Neuronal stem cell (in vitro differentiated cells): Measurements from ENCODE around the gene CST4.
A peak's percentile ranks its signal among the peaks of the same experiment; 100 is the strongest.
"Not testable (repeated sequence)": the region's sequence is repeated elsewhere in the genome, so short reads cannot be mapped to it uniquely, and the experiment has no call there.

Source experiments
- DNase-seq: peaks from one replicate; pipeline ENCODE4 v3.0.0-alpha.2; 2013; ENCODE audit warnings: low spot score
- H2AFZ ChIP-seq: one replicate; pipeline ENCODE4 v1.6.1; 2013; ENCODE audit warnings: mild to moderate bottlenecking, low read length, inconsistent platforms
- H2AK5ac ChIP-seq: 2 replicates; pipeline ENCODE4 v1.6.1; 2013; ENCODE audit warnings: low read depth, mild to moderate bottlenecking, inconsistent platforms, low read length, moderate library complexity, mixed read lengths
- H2BK120ac ChIP-seq: 2 replicates; pipeline ENCODE4 v1.6.1; 2013; ENCODE audit warnings: low read depth, mild to moderate bottlenecking, inconsistent platforms, low read length, moderate library complexity, mixed read lengths
- H2BK12ac ChIP-seq: one replicate; pipeline ENCODE4 v1.6.1; 2013; ENCODE audit warnings: low read length, inconsistent platforms
- H2BK15ac ChIP-seq: 2 replicates; pipeline ENCODE4 v1.6.1; 2013; ENCODE audit warnings: mild to moderate bottlenecking, low read length, inconsistent platforms, mixed read lengths
- H2BK5ac ChIP-seq: one replicate; pipeline ENCODE4 v1.6.1; 2013; ENCODE audit warnings: inconsistent platforms, mild to moderate bottlenecking, low read length, moderate library complexity
- H3K14ac ChIP-seq: one replicate; pipeline ENCODE4 v1.6.1; 2013; ENCODE audit warnings: low read length, inconsistent platforms
- H3K18ac ChIP-seq: 2 replicates; pipeline ENCODE4 v1.6.1; 2013; ENCODE audit warnings: low read length, inconsistent platforms
- H3K23ac ChIP-seq: 2 replicates; pipeline ENCODE4 v1.6.1; 2013; ENCODE audit warnings: low read depth, mild to moderate bottlenecking, mixed read lengths, low read length, inconsistent platforms; ENCODE audit not compliant: poor library complexity
- H3K27ac ChIP-seq: replicated peaks from 3 replicates; pipeline ENCODE4 v1.5.1; 2013; ENCODE audit warnings: low read length, inconsistent platforms
- H3K27me3 ChIP-seq, 3 experiments: 2 replicates each; pipeline ENCODE4 v1.6.1; 2013; ENCODE audit warnings: low read length in 3 of 3, mild to moderate bottlenecking in 2 of 3, inconsistent platforms in 1 of 3, low read depth in 1 of 3, mixed read lengths in 1 of 3, moderate library complexity in 1 of 3; ENCODE audit not compliant: control insufficient read depth in 3 of 3, insufficient read depth in 3 of 3
- H3K36me3 ChIP-seq, 2 donors: replicated peaks in 1 of 2; 2 replicates each; pipeline ENCODE4 v1.6.1; 2013; ENCODE audit warnings: low read length in 2 of 2; ENCODE audit not compliant: control insufficient read depth in 2 of 2, insufficient read depth in 2 of 2
- H3K4ac ChIP-seq: 2 replicates; pipeline ENCODE4 v1.6.1; 2013; ENCODE audit warnings: inconsistent platforms, mild to moderate bottlenecking, low read length, moderate library complexity
- H3K4me1 ChIP-seq, 2 donors: 1 replicate in 1 of 2; 2 replicates in 1 of 2; pipeline ENCODE4 v1.6.1; 2013; ENCODE audit warnings: low read length in 2 of 2, low read depth in 1 of 2; ENCODE audit not compliant: control insufficient read depth in 2 of 2, insufficient read depth in 1 of 2
- H3K4me2 ChIP-seq: one replicate; pipeline ENCODE4 v1.6.1; 2013; ENCODE audit warnings: mild to moderate bottlenecking, low read length, inconsistent platforms; ENCODE audit not compliant: insufficient read depth, poor library complexity, severe bottlenecking
- H3K4me3 ChIP-seq, 2 donors: 2 replicates each; pipeline ENCODE4 v1.5.1; 2013; ENCODE audit warnings: low read length in 2 of 2, mild to moderate bottlenecking in 2 of 2, inconsistent platforms in 1 of 2, moderate library complexity in 1 of 2
- H3K79me1 ChIP-seq: one replicate; pipeline ENCODE4 v1.6.1; 2013; ENCODE audit warnings: low read depth, mild to moderate bottlenecking, inconsistent platforms, low read length, moderate library complexity
- H3K9ac ChIP-seq: one replicate; pipeline ENCODE4 v1.6.1; 2013; ENCODE audit warnings: mild to moderate bottlenecking, low read depth, low read length, inconsistent platforms; ENCODE audit not compliant: poor library complexity
- H3K9me3 ChIP-seq, 2 donors: replicated peaks in 1 of 2; 2 replicates each; pipeline versions ENCODE3 to v1.6.1; 2013; ENCODE audit warnings: low read length in 2 of 2, mild to moderate bottlenecking in 2 of 2, inconsistent platforms in 1 of 2, low read depth in 1 of 2, mixed read lengths in 1 of 2, moderate library complexity in 1 of 2; ENCODE audit not compliant: control insufficient read depth in 2 of 2, insufficient read depth in 1 of 2
- H4K8ac ChIP-seq: one replicate; pipeline ENCODE4 v1.6.1; 2013; ENCODE audit warnings: low read depth, mild to moderate bottlenecking, inconsistent platforms, low read length, moderate library complexity
- H4K91ac ChIP-seq: one replicate; pipeline ENCODE4 v1.6.1; 2013; ENCODE audit warnings: low read length, low read depth, mild to moderate bottlenecking, inconsistent platforms; ENCODE audit not compliant: poor library complexity
- WGBS, 2 donors: extraction: QIAGEN DNeasy Blood & Tissue Kit; methylation state at CpG; one replicate each; pipeline ENCODE4 v1.1.7; 2013; ENCODE audit warnings: missing lambda C conversion rate in 2 of 2, mixed read lengths in 1 of 2; ENCODE audit not compliant: insufficient read length in 2 of 2, insufficient replicate concordance in 1 of 2; ENCODE audit errors: extremely low coverage in 2 of 2; 5-methylcytosine and 5-hydroxymethylcytosine counted together

Gene CST4

DNA sequence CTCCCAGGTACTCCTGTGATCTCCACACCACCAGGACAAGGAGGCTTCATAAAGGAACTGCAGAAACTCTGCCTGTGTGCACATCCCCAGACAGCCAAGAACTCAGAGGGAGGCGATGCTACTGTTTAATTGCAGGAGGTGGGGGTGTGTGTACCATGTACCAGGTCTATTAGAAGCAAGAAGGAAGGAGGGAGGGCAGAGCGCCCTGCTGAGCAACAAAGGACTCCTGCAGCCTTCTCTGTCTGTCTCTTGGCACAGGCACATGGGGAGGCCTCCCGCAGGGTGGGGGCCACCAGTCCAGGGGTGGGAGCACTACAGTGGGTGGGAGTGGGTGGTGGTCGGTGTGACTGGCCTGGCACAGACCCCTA, 3.3 kb downstream of the CST4 start:
- DNase-seq, result not testable (repeated sequence)
- WGBS, 2 donors, result no CpG with 5 or more reads among the region's 4 CpGs

DNA sequence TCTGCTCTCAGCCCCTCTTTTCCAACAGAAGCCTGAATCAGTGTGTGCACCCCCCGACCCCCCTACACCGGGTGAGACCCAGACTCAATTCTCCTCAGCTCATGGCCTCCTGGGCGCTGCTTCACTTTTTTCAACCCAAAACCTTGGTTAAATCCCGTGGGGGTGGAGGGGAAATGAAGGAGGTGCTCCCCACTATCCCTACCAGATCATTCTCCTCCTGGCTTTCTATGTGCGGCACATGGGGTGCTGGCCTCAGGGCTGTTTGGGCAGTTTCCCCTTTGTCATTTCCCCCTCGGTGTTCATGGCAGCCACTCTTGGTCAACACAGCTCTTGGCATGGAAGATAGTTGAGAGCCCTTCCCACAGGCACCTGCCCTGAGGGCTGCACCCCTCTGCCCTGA, 4.6 kb downstream of the CST4 start:
- Histone ChIP-seq H3K4ac (no peak overlapping the region), H2BK5ac (no peak overlapping the region), H2AFZ (no peak overlapping the region), H3K23ac (no peak overlapping the region), H3K18ac (no peak overlapping the region), H4K91ac (no peak overlapping the region), H3K27me3 (no peaks in the 10 kb centered on the region), H2AK5ac (no peak overlapping the region), H2BK120ac (no peak overlapping the region), H3K27ac (no peak overlapping the region), H2BK15ac (no peak overlapping the region), H3K9ac (no peak overlapping the region), H3K9me3 (no peaks in the 10 kb centered on the region), H3K79me1 (no peaks in the 10 kb centered on the region), H3K4me1 (peaks cover 0 to 3% of the 10 kb centered on the region in 2 donors), H3K36me3 (no peaks in the 10 kb centered on the region), H4K8ac (no peak overlapping the region), H3K4me2 (no peak overlapping the region), H3K14ac (no peak overlapping the region), H3K4me3 (no peak overlapping the region), H2BK12ac (no peak overlapping the region)
- no peak for DNase-seq
- WGBS, 2 donors, result no CpG with 5 or more reads among the region's 6 CpGs

More for the DNA sequence above, 3.3 kb downstream of the CST4 start:
- Histone ChIP-seq H3K14ac (peak overlapping the region; percentile 56), H2BK5ac (peak overlapping the region; percentile 24)
- not testable (repeated sequence) for H3K4me3 ChIP-seq, H3K4ac ChIP-seq, H3K79me1 ChIP-seq, H4K91ac ChIP-seq, H3K18ac ChIP-seq, H2BK15ac ChIP-seq, H4K8ac ChIP-seq, H2BK120ac ChIP-seq, H2AFZ ChIP-seq, H3K36me3 ChIP-seq, H2AK5ac ChIP-seq, H3K23ac ChIP-seq, H3K9me3 ChIP-seq, H3K27ac ChIP-seq, H3K4me1 ChIP-seq, H3K4me2 ChIP-seq, H3K27me3 ChIP-seq, H3K9ac ChIP-seq, H2BK12ac ChIP-seq

DNA sequence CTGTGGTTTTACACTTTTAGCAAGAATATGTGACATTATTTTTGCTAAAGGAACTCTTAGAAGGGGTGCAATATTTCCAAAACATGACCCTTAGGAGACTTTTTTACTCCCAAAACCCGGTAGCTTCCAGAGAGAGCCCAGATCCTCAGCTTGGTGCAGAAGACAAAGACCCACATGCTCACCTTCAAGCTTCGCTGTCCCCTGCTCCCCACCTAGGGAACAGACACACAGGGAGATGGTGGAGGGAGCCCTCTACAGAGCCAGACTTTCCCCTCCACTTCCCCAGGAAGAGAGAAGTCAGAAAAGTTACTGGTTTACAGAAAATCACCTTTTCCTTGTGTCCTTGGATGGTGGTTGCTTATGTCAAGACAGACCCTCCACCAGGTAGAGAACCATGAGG, 5.0 kb downstream of the CST4 start:
- Histone ChIP-seq H3K4me1 (peaks cover 0 to 3% of the 10 kb centered on the region in 2 donors), H3K9me3 (no peaks in the 10 kb centered on the region), H2BK120ac (no peak overlapping the region), H3K79me1 (no peaks in the 10 kb centered on the region), H3K27me3 (no peaks in the 10 kb centered on the region), H3K9ac (no peak overlapping the region), H2BK15ac (no peak overlapping the region), H3K18ac (no peak overlapping the region), H4K8ac (no peak overlapping the region), H3K4ac (no peak overlapping the region), H3K36me3 (no peaks in the 10 kb centered on the region), H2AK5ac (no peak overlapping the region), H2AFZ (no peak overlapping the region), H3K14ac (no peak overlapping the region), H2BK5ac (no peak overlapping the region), H3K4me3 (no peak overlapping the region), H2BK12ac (no peak overlapping the region), H4K91ac (no peak overlapping the region), H3K23ac (no peak overlapping the region), H3K27ac (no peak overlapping the region), H3K4me2 (no peak overlapping the region)
- WGBS, 2 donors, result no CpG with 5 or more reads among the region's 2 CpGs
- no peak for DNase-seq

DNA sequence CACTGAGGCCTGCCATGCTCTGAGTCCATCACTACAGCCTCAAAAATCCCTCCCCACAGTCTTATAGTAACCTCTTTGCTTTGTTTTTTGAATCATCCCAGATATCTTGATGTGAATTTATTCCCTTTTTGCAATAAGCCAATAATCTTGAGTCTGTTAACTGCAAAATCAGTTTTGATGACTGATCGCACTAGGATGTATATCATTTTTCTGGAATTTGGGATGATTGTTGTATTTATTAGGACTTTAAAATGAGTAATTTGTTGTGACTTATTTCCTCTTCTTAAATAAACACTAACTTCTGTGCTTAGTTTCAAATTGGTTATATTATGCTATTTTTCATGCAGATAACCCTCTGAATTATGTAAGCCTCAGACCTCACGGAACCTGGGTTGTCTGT, 5.6 kb downstream of the CST4 start:
- H2AK5ac ChIP-seq, result no peak overlapping the region
- no peak overlapping the region for H3K18ac ChIP-seq
- no peak for DNase-seq
- no peak overlapping the region for H3K4ac ChIP-seq
- no peak overlapping the region for H3K4me2 ChIP-seq
- no peak overlapping the region for H2BK5ac ChIP-seq
- no peak overlapping the region for H2BK15ac ChIP-seq
- H4K8ac ChIP-seq, result no peak overlapping the region
- H3K79me1 ChIP-seq, result no peaks in the 10 kb centered on the region
- H3K9ac ChIP-seq, result no peak overlapping the region
- no peaks in the 10 kb centered on the region for H3K9me3 ChIP-seq
- no peak overlapping the region for H4K91ac ChIP-seq
- no peak overlapping the region for H3K23ac ChIP-seq
- H3K27ac ChIP-seq, result no peak overlapping the region
- H3K36me3 ChIP-seq, result no peaks in the 10 kb centered on the region
- no peak overlapping the region for H2BK120ac ChIP-seq
- no peak overlapping the region for H3K4me3 ChIP-seq
- peaks cover 0 to 3% of the 10 kb centered on the region in 2 donors for H3K4me1 ChIP-seq
- H2BK12ac ChIP-seq, result no peak overlapping the region
- no CpG with 5 or more reads among the region's 2 CpGs for WGBS, 2 donors
- H3K27me3 ChIP-seq, result no peaks in the 10 kb centered on the region
- no peak overlapping the region for H2AFZ ChIP-seq
- no peak overlapping the region for H3K14ac ChIP-seq
